Right renal cortex interstitium (tissue), 3 donors: ENCODE data around the gene CELF2. TPM values are rescaled to one million over a fixed set of nuclear protein-coding genes. Genes with fewer than 3 reads are reported as not detected.

Experiments
- DNase-seq, 3 donors: peaks; one replicate each; pipeline ENCODE4 v3.0.0-alpha.2; 2013; ENCODE audit warnings: low read depth in 3 of 3, low spot score in 2 of 3
- polyA plus RNA-seq, 3 donors: library from polyadenylated mRNA; unstranded; fragments of 120-200 nt; gene quantifications; one replicate each; pipeline ENCODE4 v1.2.1, GENCODE V29; 2013; ENCODE audit not compliant: insufficient read length in 3 of 3

The CELF2 gene
- polyA plus RNA-seq, 3 donors, result 9.6 to 11.8 (median 10.8) TPM

GRCh38 chr10:11020548-11020942, 2.9 kb downstream of the CELF2 start:
- DNase-seq, result no peak

GRCh38 chr10:11022213-11022612, 4.5 kb downstream of the CELF2 start:
- no peak for DNase-seq

GRCh38 chr10:11023009-11023953, 5.6 kb downstream of the CELF2 start:
- DNase-seq, result no peak

GRCh38 chr10:11024596-11024995, 6.9 kb downstream of the CELF2 start:
- no peak for DNase-seq

- DNase-seq, result no peak
Measured at GRCh38 chr10:11025978-11026377, 8.3 kb downstream of the CELF2 start.

GRCh38 chr10:11026773-11027172, 9.1 kb downstream of the CELF2 start:
- no peak for DNase-seq

GRCh38 chr10:11034762-11035161, 17.1 kb downstream of the CELF2 start:
- no peak for DNase-seq

- no peak for DNase-seq
Measured at GRCh38 chr10:11035301-11035991, 17.8 kb downstream of the CELF2 start.

- no peak for DNase-seq
Measured at GRCh38 chr10:11036424-11037011, 18.8 kb downstream of the CELF2 start.

GRCh38 chr10:11037991-11038390, 20.3 kb downstream of the CELF2 start:
- DNase-seq, result no peak

GRCh38 chr10:11042357-11042756, 24.7 kb downstream of the CELF2 start:
- DNase-seq, result no peak

GRCh38 chr10:11043039-11043438, 25.4 kb downstream of the CELF2 start:
- no peak for DNase-seq

- DNase-seq, result no peak
Measured at GRCh38 chr10:11043446-11044127, 25.9 kb downstream of the CELF2 start.

- no peak for DNase-seq
Measured at GRCh38 chr10:11045487-11045886, 27.8 kb downstream of the CELF2 start.

GRCh38 chr10:11045995-11046775, 28.5 kb downstream of the CELF2 start:
- DNase-seq, result no peak

GRCh38 chr10:11046776-11047160, 29.1 kb downstream of the CELF2 start:
- no peak for DNase-seq

- no peak for DNase-seq
Measured at GRCh38 chr10:11048707-11049278, 31.1 kb downstream of the CELF2 start.

- DNase-seq, result no peak
Measured at GRCh38 chr10:11049806-11050205, 32.1 kb downstream of the CELF2 start.

- no peak for DNase-seq
Measured at GRCh38 chr10:11050301-11051287, 32.9 kb downstream of the CELF2 start.
